Activated CD4-positive, alpha-beta T cell treated with anti-CD3 and anti-CD28 coated beads, Interleukin-2, amount 10 ng/mL, durations not matched to agents 7 days and 5 days (primary cell): ENCODE measurements around the gene NLRC5. TPM values are rescaled to one million over a fixed set of nuclear protein-coding genes. Genes with fewer than 3 reads are reported as not detected.
A peak's percentile ranks its signal among the peaks of the same experiment; 100 is the strongest.
"Not testable (repeated sequence)": the region's sequence is repeated elsewhere in the genome, so short reads cannot be mapped to it uniquely, and the experiment has no call there.

Experiments
- CTCF ChIA-PET: fragments of 350-600 bp; sonication (Branson Sonifier 250); formaldehyde crosslinking; loops from one replicate; lab custom pipeline; 2021; ENCODE audit warnings: antibody characterized with exemption; lab: Charles Lee
- POLR2A ChIA-PET: fragments of 350-600 bp; sonication (Branson Sonifier 250); formaldehyde crosslinking; loops from one replicate; lab custom pipeline; 2021; ENCODE audit warnings: antibody characterized with exemption; lab: Charles Lee
- DNase-seq: peaks from one replicate; pipeline ENCODE4 v3.0.0-alpha.2; 2020
- H3K27ac Mint-ChIP-seq: one replicate; pipeline ENCODE4 v1.8.0; 2021; ENCODE audit warnings: mild to moderate bottlenecking, moderate library complexity, mixed read lengths
- H3K27me3 Mint-ChIP-seq: one replicate; pipeline ENCODE4 v1.8.0; 2021; ENCODE audit warnings: mixed read lengths
- H3K36me3 Mint-ChIP-seq: one replicate; pipeline ENCODE4 v1.8.0; 2021; ENCODE audit warnings: low read depth, mixed read lengths
- H3K4me1 Mint-ChIP-seq: one replicate; pipeline ENCODE4 v1.8.0; 2021; ENCODE audit warnings: mixed read lengths
- H3K4me3 Mint-ChIP-seq: one replicate; pipeline ENCODE4 v1.8.0; 2021; ENCODE audit warnings: mild to moderate bottlenecking, moderate library complexity, mixed read lengths
- H3K9me3 Mint-ChIP-seq: one replicate; pipeline ENCODE4 v1.8.0; 2021; ENCODE audit warnings: mixed read lengths
- total RNA-seq, 2 experiments: library from RNA; stranded (reverse); gene quantifications; one replicate each; pipeline ENCODE4 v1.2.3, GENCODE V29; 2021

NLRC5 gene
- total RNA-seq, 2 experiments from 2014 or later: 428 to 468 TPM

GRCh38 chr16:56985962-56986360 lies 3.4 kb upstream of the NLRC5 start:
- ChIA-PET POLR2A (no interaction called here), CTCF (interaction anchor here (1.1 to 10.1 kb wide), 3 partner anchors 10 to 47 kb away, joined by 3 to 123 read pairs (median 3); no protein-coding TSS in a partner anchor)
- Mint-ChIP-seq H3K4me1 (peaks cover 72% of the 10 kb centered on the region), H3K27me3 (no peaks in the 10 kb centered on the region), H3K36me3 (peaks cover 80% of the 10 kb centered on the region), H3K9me3 (no peaks in the 10 kb centered on the region), H3K27ac (peak overlapping the region; percentile 81), H3K4me3 (peak overlapping the region; percentile 100)
- no peak for DNase-seq

GRCh38 chr16:56986361-56986760 lies 3.0 kb upstream of the NLRC5 start:
- Mint-ChIP-seq H3K27me3 (no peaks in the 10 kb centered on the region), H3K4me3 (peak overlapping the region; percentile 100), H3K9me3 (no peaks in the 10 kb centered on the region), H3K27ac (peak overlapping the region; percentile 99), H3K4me1 (peaks cover 69% of the 10 kb centered on the region), H3K36me3 (peaks cover 83% of the 10 kb centered on the region)
- ChIA-PET CTCF (interaction anchor here (1.0 to 10.1 kb wide), 4 partner anchors 11 to 46 kb away, joined by 3 to 123 read pairs (median 3); no protein-coding TSS in a partner anchor), POLR2A (no interaction called here)
- DNase-seq: no peak

- H3K27me3 Mint-ChIP-seq, DNase-seq, H3K9me3 Mint-ChIP-seq: not testable (repeated sequence)
- H3K36me3 Mint-ChIP-seq: peaks cover 84% of the 10 kb centered on the region
- peaks cover 67% of the 10 kb centered on the region for H3K4me1 Mint-ChIP-seq
- POLR2A ChIA-PET: interaction anchor here (0.7 kb wide), 1 partner anchor 50 kb away, joined by 3 read pairs; no protein-coding TSS in a partner anchor
- peak overlapping the region; percentile 99 for H3K27ac Mint-ChIP-seq
- CTCF ChIA-PET: interaction anchor here (1.0 to 10.1 kb wide), 3 partner anchors 11 to 24 kb away, joined by 3 to 123 read pairs (median 3); no protein-coding TSS in a partner anchor
- H3K4me3 Mint-ChIP-seq: peak overlapping the region; percentile 100
These were observed 2.4 kb upstream of the NLRC5 start for GRCh38 chr16:56986908-56987307.

GRCh38 chr16:56987692-56988091 lies 1.7 kb upstream of the NLRC5 start:
- H3K4me1 Mint-ChIP-seq: peaks cover 65% of the 10 kb centered on the region
- peak overlapping the region; percentile 99 for H3K27ac Mint-ChIP-seq
- no peak for DNase-seq
- ChIA-PET POLR2A (no interaction called here), CTCF (interaction anchor here (1.3 to 10.1 kb wide), 3 partner anchors 19 to 96 kb away, joined by 4 to 123 read pairs (median 12); no protein-coding TSS in a partner anchor)
- no peaks in the 10 kb centered on the region for H3K27me3 Mint-ChIP-seq
- peaks cover 82% of the 10 kb centered on the region for H3K36me3 Mint-ChIP-seq
- peak overlapping the region; percentile 100 for H3K4me3 Mint-ChIP-seq
- no peaks in the 10 kb centered on the region for H3K9me3 Mint-ChIP-seq

DNA sequence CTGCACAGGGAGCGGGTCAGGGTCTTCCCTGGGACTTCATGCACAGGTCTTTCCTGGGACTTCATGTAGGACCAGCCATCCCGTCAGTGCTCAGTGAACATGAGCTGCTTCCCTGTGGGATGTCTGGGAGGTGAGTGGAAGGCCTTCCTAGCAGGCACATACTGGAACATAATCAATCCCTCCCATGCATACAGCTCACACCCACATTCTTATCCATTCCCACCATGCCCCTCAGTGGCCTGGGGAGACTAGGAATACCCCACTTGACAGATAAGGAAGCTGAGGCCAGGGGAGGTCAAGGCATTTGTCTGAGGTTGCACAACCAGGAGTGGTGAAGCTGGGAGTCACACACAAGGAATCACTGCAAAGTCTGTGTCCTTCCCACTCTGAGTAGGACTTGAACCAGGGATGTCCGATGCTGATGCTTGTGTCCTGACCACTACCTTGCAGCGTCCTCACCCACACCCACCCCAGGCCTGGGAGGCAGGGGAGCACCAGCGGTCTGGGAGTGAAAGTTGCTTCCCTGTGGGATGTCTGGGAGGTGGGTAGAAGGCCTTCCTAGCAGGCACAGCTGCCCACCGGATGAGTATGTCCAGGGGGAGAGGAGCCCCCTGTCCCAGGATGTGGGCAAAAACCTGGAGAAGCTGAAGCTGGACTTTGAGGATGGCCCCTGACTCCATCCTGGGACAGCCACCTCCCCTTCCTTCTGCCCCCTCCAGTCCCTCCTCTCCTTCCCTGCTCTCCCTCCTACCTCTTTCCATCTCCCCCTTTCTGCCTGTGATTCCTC lies 1.0 kb upstream of the NLRC5 start:
- Mint-ChIP-seq H3K9me3 (no peaks in the 10 kb centered on the region), H3K27ac (peak overlapping the region; percentile 99), H3K4me1 (peaks cover 66% of the 10 kb centered on the region), H3K27me3 (no peaks in the 10 kb centered on the region), H3K4me3 (peak overlapping the region; percentile 100), H3K36me3 (peaks cover 84% of the 10 kb centered on the region)
- POLR2A ChIA-PET: interaction anchor here (1.0 to 1.3 kb wide), 2 partner anchors 51 to 54 kb away, joined by 5 to 7 read pairs; no protein-coding TSS in a partner anchor
- CTCF ChIA-PET: interaction anchor here (1.2 to 10.1 kb wide), 6 partner anchors 9 to 95 kb away, joined by 3 to 123 read pairs (median 5); no protein-coding TSS in a partner anchor
- no peak for DNase-seq

DNA sequence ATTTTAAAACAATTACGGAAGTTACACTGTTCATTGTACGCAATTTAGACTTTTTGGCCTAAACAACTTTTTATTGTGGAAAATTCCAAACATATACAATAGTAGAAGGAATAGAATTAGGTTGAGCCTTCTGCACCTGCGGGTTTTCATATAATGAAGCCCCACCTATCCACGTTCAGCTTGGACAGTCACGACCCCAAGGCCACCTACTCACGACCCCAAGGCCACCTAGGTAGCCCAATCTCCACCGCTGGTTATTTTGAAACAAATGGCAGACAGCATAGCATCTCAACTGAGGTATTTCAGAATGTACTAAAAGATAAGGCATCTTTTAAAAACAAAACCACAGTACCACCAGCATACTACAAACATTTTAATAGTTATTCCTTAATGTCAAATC lies 631 bp downstream of the NLRC5 start:
- Mint-ChIP-seq H3K9me3 (no peaks in the 10 kb centered on the region), H3K4me3 (peak overlapping the region; percentile 100), H3K4me1 (peaks cover 69% of the 10 kb centered on the region), H3K27me3 (no peaks in the 10 kb centered on the region), H3K36me3 (peaks cover 85% of the 10 kb centered on the region), H3K27ac (peak overlapping the region; percentile 99)
- ChIA-PET CTCF (interaction anchor here (0.8 to 10.1 kb wide), 7 partner anchors 8 to 38 kb away, joined by 4 to 123 read pairs (median 5); no protein-coding TSS in a partner anchor), POLR2A (interaction anchor here (0.6 to 1.3 kb wide), 2 partner anchors 52 to 76 kb away, joined by 3 to 7 read pairs; no protein-coding TSS in a partner anchor)
- DNase-seq: no peak

GRCh38 chr16:56990407-56991286 lies 1.3 kb downstream of the NLRC5 start:
- H3K9me3 Mint-ChIP-seq: no peaks in the 10 kb centered on the region
- CTCF ChIA-PET: interaction anchor here (10.1 kb wide), 1 partner anchor 22 kb away, joined by 123 read pairs; no protein-coding TSS in a partner anchor
- peak overlapping the region; percentile 99 for H3K27ac Mint-ChIP-seq
- peak; percentile 29 for DNase-seq
- no peaks in the 10 kb centered on the region for H3K27me3 Mint-ChIP-seq
- H3K4me3 Mint-ChIP-seq: peak overlapping the region; percentile 100
- POLR2A ChIA-PET: no interaction called here
- peaks cover 82% of the 10 kb centered on the region for H3K36me3 Mint-ChIP-seq
- peaks cover 69% of the 10 kb centered on the region for H3K4me1 Mint-ChIP-seq

GRCh38 chr16:56992431-56992830 lies 3.1 kb downstream of the NLRC5 start:
- CTCF ChIA-PET: interaction anchor here (1.4 kb wide), 1 partner anchor 13 kb away, joined by 6 read pairs; no protein-coding TSS in a partner anchor
- H3K27me3 Mint-ChIP-seq, POLR2A ChIA-PET, H3K9me3 Mint-ChIP-seq, DNase-seq: not testable (repeated sequence)
- Mint-ChIP-seq H3K4me3 (peak overlapping the region; percentile 100), H3K4me1 (peaks cover 70% of the 10 kb centered on the region), H3K27ac (peak overlapping the region; percentile 99), H3K36me3 (peaks cover 84% of the 10 kb centered on the region)

GRCh38 chr16:56993204-56993603 lies 3.8 kb downstream of the NLRC5 start:
- no peak for DNase-seq
- Mint-ChIP-seq H3K36me3 (peaks cover 84% of the 10 kb centered on the region), H3K27me3 (no peaks in the 10 kb centered on the region), H3K9me3 (no peaks in the 10 kb centered on the region), H3K4me1 (peaks cover 70% of the 10 kb centered on the region), H3K4me3 (peak overlapping the region; percentile 55), H3K27ac (peak overlapping the region; percentile 76)
- POLR2A ChIA-PET: no interaction called here
- CTCF ChIA-PET: interaction anchor here (1.4 kb wide), 1 partner anchor 12 kb away, joined by 6 read pairs; no protein-coding TSS in a partner anchor

GRCh38 chr16:56994311-56994710 lies 5.0 kb downstream of the NLRC5 start:
- peak overlapping the region; percentile 76 for H3K27ac Mint-ChIP-seq
- ChIA-PET POLR2A (interaction anchor here (1.0 kb wide), 1 partner anchor 45 kb away, joined by 3 read pairs; no protein-coding TSS in a partner anchor), CTCF (interaction anchor here (1.6 kb wide), 1 partner anchor 45 kb away, joined by 4 read pairs; no protein-coding TSS in a partner anchor)
- peaks cover 85% of the 10 kb centered on the region for H3K36me3 Mint-ChIP-seq
- H3K27me3 Mint-ChIP-seq: no peaks in the 10 kb centered on the region
- DNase-seq: no peak
- no peaks in the 10 kb centered on the region for H3K9me3 Mint-ChIP-seq
- H3K4me3 Mint-ChIP-seq: peak overlapping the region; percentile 55
- peaks cover 79% of the 10 kb centered on the region for H3K4me1 Mint-ChIP-seq

GRCh38 chr16:56995136-56995805 lies 5.9 kb downstream of the NLRC5 start:
- Mint-ChIP-seq H3K27ac (peak overlapping the region; percentile 76), H3K27me3 (no peaks in the 10 kb centered on the region), H3K9me3 (no peaks in the 10 kb centered on the region), H3K36me3 (peaks cover 82% of the 10 kb centered on the region), H3K4me1 (peaks cover 88% of the 10 kb centered on the region), H3K4me3 (peak overlapping the region; percentile 24)
- ChIA-PET POLR2A (interaction anchor here (1.0 kb wide), 2 partner anchors 18 to 44 kb away, joined by 3 to 5 read pairs; no protein-coding TSS in a partner anchor), CTCF (interaction anchor here (0.9 to 1.6 kb wide), 4 partner anchors 15 to 44 kb away, joined by 3 to 4 read pairs (median 4); no protein-coding TSS in a partner anchor)
- DNase-seq: no peak
